WTC11 (cell line): Measurements from ENCODE around the gene DTD1. TPM values are rescaled to one million over a fixed set of nuclear protein-coding genes. Genes with fewer than 3 reads are reported as not detected.

Experiments used
- ATAC-seq: fragments of 200-7000 bp; cut with Tn5 transposase; 2 replicates; pipeline ENCODE4 v1.10.0; 2021; ENCODE audit warnings: mild to moderate bottlenecking, moderate library complexity
- CTCF ChIA-PET: fragments of 300-600 bp; sonication (Branson Sonifier 250); formaldehyde crosslinking; loops from one replicate; lab custom pipeline; 2021; ENCODE audit warnings: antibody characterized with exemption; lab: Charles Lee
- POLR2A ChIA-PET: fragments of 350-600 bp; sonication (Branson Sonifier 250); formaldehyde crosslinking; loops from one replicate; lab custom pipeline; 2021; ENCODE audit warnings: antibody characterized with exemption; lab: Charles Lee
- DNase-seq: peaks from one replicate; pipeline ENCODE4 v3.0.0; 2021; ENCODE audit warnings: low spot score
- H3K27ac Mint-ChIP-seq: 2 replicates; pipeline ENCODE4 v1.8.0; 2021; ENCODE audit warnings: mixed read lengths
- H3K27me3 Mint-ChIP-seq: 2 replicates; pipeline ENCODE4 v1.8.0; 2021; ENCODE audit warnings: low read depth, mild to moderate bottlenecking, moderate library complexity, mixed read lengths
- H3K36me3 Mint-ChIP-seq: 2 replicates; pipeline ENCODE4 v1.8.0; 2021; ENCODE audit warnings: mixed read lengths
- H3K4me1 Mint-ChIP-seq: 2 replicates; pipeline ENCODE4 v1.8.0; 2022; ENCODE audit warnings: mixed read lengths
- H3K4me3 Mint-ChIP-seq: 2 replicates; pipeline ENCODE4 v1.8.0; 2021; ENCODE audit warnings: mild to moderate bottlenecking, moderate library complexity, mixed read lengths
- H3K9me3 Mint-ChIP-seq: 2 replicates; pipeline ENCODE4 v1.8.0; 2021; ENCODE audit warnings: mixed read lengths
- ATF2 ChIP-seq: sonication (generic); formaldehyde crosslinking; IDR thresholded peaks from 2 replicates; pipeline ENCODE4 v1.8.1; 2022; ENCODE audit warnings: low read depth, missing genetic modification reagents, borderline replicate concordance
- CREB1 ChIP-seq: sonication (generic); formaldehyde crosslinking; IDR thresholded peaks from 2 replicates; pipeline ENCODE4 v1.8.0; 2023; ENCODE audit warnings: mild to moderate bottlenecking, missing genetic modification reagents
- CTCF ChIP-seq: fragments of 200-600 bp; IDR thresholded peaks from 2 replicates; pipeline ENCODE4 v1.8.0; 2022; ENCODE audit warnings: antibody characterized with exemption
- ELF4 ChIP-seq: sonication (generic); formaldehyde crosslinking; IDR thresholded peaks from 2 replicates; pipeline ENCODE4 v1.8.1; 2022; ENCODE audit warnings: low read depth, mild to moderate bottlenecking, moderate library complexity, missing genetic modification reagents
- FOXJ3 ChIP-seq: sonication (generic); formaldehyde crosslinking; IDR thresholded peaks from 2 replicates; pipeline ENCODE4 v1.9.0; 2021; ENCODE audit warnings: missing genetic modification reagents, mild to moderate bottlenecking, borderline replicate concordance
- HMGA2 ChIP-seq: fragments of 250-450 bp; sonication (Bioruptor Pico); IDR thresholded peaks from 2 replicates; pipeline ENCODE4 v1.4.0; 2021; ENCODE audit warnings: mild to moderate bottlenecking, moderate library complexity
- JAZF1 ChIP-seq: fragments of 250-450 bp; sonication (Bioruptor Pico); IDR thresholded peaks from 2 replicates; pipeline ENCODE4 v1.9.0; 2021; ENCODE audit warnings: moderate library complexity, mild to moderate bottlenecking, inconsistent platforms
- MAX ChIP-seq: sonication (generic); formaldehyde crosslinking; IDR thresholded peaks from 2 replicates; pipeline ENCODE4 v1.8.0; 2022; ENCODE audit warnings: mild to moderate bottlenecking, missing genetic modification reagents
- NFATC4 ChIP-seq: fragments of 250-450 bp; sonication (Bioruptor Pico); IDR thresholded peaks from 2 replicates; pipeline ENCODE4 v1.9.0; 2021; ENCODE audit warnings: mild to moderate bottlenecking
- RELA ChIP-seq: sonication (generic); formaldehyde crosslinking; IDR thresholded peaks from 2 replicates; pipeline ENCODE4 v1.8.1; 2022; ENCODE audit warnings: missing genetic modification reagents, mild to moderate bottlenecking, borderline replicate concordance
- RORB ChIP-seq: fragments of 250-450 bp; sonication (Bioruptor Pico); IDR thresholded peaks from 2 replicates; pipeline ENCODE4 v1.9.0; 2021; ENCODE audit warnings: mild to moderate bottlenecking
- SMAD3 ChIP-seq: sonication (generic); formaldehyde crosslinking; IDR thresholded peaks from 2 replicates; pipeline ENCODE4 v1.8.0; 2022; ENCODE audit warnings: missing genetic modification reagents, mild to moderate bottlenecking, borderline replicate concordance
- SOX15 ChIP-seq: fragments of 250-450 bp; sonication (Bioruptor Pico); IDR thresholded peaks from 2 replicates; pipeline ENCODE4 v1.9.0; 2021; ENCODE audit warnings: mild to moderate bottlenecking
- STAT6 ChIP-seq: sonication (generic); formaldehyde crosslinking; conservative IDR thresholded peaks from 2 replicates; pipeline ENCODE4 v1.8.1; 2023; ENCODE audit warnings: mild to moderate bottlenecking, low read depth, missing genetic modification reagents, moderate library complexity
- TCF7 ChIP-seq: sonication (generic); formaldehyde crosslinking; IDR thresholded peaks from 2 replicates; pipeline ENCODE4 v1.8.0; 2022; ENCODE audit warnings: mild to moderate bottlenecking, low read depth, missing genetic modification reagents, moderate library complexity
- USF1 ChIP-seq: sonication (generic); formaldehyde crosslinking; IDR thresholded peaks from 2 replicates; pipeline ENCODE4 v1.8.0; 2022; ENCODE audit warnings: mild to moderate bottlenecking, missing genetic modification reagents
- USF2 ChIP-seq: sonication (generic); formaldehyde crosslinking; IDR thresholded peaks from 2 replicates; pipeline ENCODE4 v1.8.1; 2023; ENCODE audit warnings: mild to moderate bottlenecking, missing genetic modification reagents, moderate library complexity
- ZNF121 ChIP-seq: sonication (generic); formaldehyde crosslinking; IDR thresholded peaks from 2 replicates; pipeline ENCODE4 v1.8.0; 2023; ENCODE audit warnings: missing genetic modification reagents
- ZNF138 ChIP-seq: sonication (generic); formaldehyde crosslinking; conservative IDR thresholded peaks from 2 replicates; pipeline ENCODE4 v1.8.1; 2022; ENCODE audit warnings: mild to moderate bottlenecking, moderate library complexity, missing genetic modification reagents
- ZNF219 ChIP-seq: sonication (generic); formaldehyde crosslinking; IDR thresholded peaks from 2 replicates; pipeline ENCODE4 v1.8.0; 2023; ENCODE audit warnings: missing genetic modification reagents, mild to moderate bottlenecking, borderline replicate concordance
- ZNF396 ChIP-seq: fragments of 250-450 bp; sonication (Bioruptor Pico); IDR thresholded peaks from 2 replicates; pipeline ENCODE4 v1.8.0; 2021; ENCODE audit warnings: mild to moderate bottlenecking, moderate library complexity, borderline replicate concordance
- ZNF532 ChIP-seq: fragments of 250-450 bp; sonication (Bioruptor Pico); IDR thresholded peaks from 2 replicates; pipeline ENCODE4 v1.9.0; 2021; ENCODE audit warnings: mild to moderate bottlenecking, borderline replicate concordance
- total RNA-seq: library from RNA; stranded (reverse); gene quantifications from 3 replicates; pipeline ENCODE4 v1.2.3, GENCODE V29; 2021

The DTD1 gene
- total RNA-seq, 1 experiment from 2014 or later, result 71.1 TPM

GRCh38 chr20:18577942-18578341, 9.9 kb upstream of the DTD1 start:
- no peak overlapping the region for H3K27ac Mint-ChIP-seq
- DNase-seq (no peak), ATAC-seq (no peak)
- H3K9me3 Mint-ChIP-seq, result no peaks in the 10 kb centered on the region
- H3K4me1 Mint-ChIP-seq, result no peaks in the 10 kb centered on the region
- no peaks in the 10 kb centered on the region for H3K27me3 Mint-ChIP-seq
- H3K36me3 Mint-ChIP-seq, result no peaks in the 10 kb centered on the region
- no peak overlapping the region for H3K4me3 Mint-ChIP-seq
- TF ChIP-seq FOXJ3 (no peak), ELF4 (CRISPR knock-in tag) (no peak), CREB1 (CRISPR knock-in tag) (no peak), USF1 (CRISPR knock-in tag) (no peak), JAZF1 (CRISPR knock-in tag) (no peak), USF2 (no peak), MAX (no peak), ATF2 (CRISPR knock-in tag) (no peak), CTCF (no peak), SOX15 (CRISPR knock-in tag) (no peak), ZNF121 (CRISPR knock-in tag) (no peak), NFATC4 (CRISPR knock-in tag) (no peak), STAT6 (CRISPR knock-in tag) (no peak), SMAD3 (no peak), RORB (CRISPR knock-in tag) (no peak), TCF7 (CRISPR knock-in tag) (no peak)
- ChIA-PET CTCF (no interaction called here), POLR2A (no interaction called here)

- no peaks in the 10 kb centered on the region for H3K27me3 Mint-ChIP-seq
- CTCF ChIA-PET, result no interaction called here
Measured at GRCh38 chr20:18578581-18578980, 9.3 kb upstream of the DTD1 start.

GRCh38 chr20:18580012-18580411, 7.8 kb upstream of the DTD1 start:
- H3K27ac Mint-ChIP-seq, result no peak overlapping the region
- H3K4me3 Mint-ChIP-seq, result no peak overlapping the region
- peaks cover under 1% of the 10 kb centered on the region for H3K4me1 Mint-ChIP-seq
- CTCF ChIA-PET, result no interaction called here
- H3K9me3 Mint-ChIP-seq, result no peaks in the 10 kb centered on the region
- peaks cover 3% of the 10 kb centered on the region; the same call in 1 of the 2 replicates for H3K27me3 Mint-ChIP-seq
- no peak for ATAC-seq
- DNase-seq, result no peak
- POLR2A ChIA-PET, result no interaction called here
- H3K36me3 Mint-ChIP-seq, result no peaks in the 10 kb centered on the region
- TF ChIP-seq RELA (CRISPR knock-in tag) (no peak), HMGA2 (CRISPR knock-in tag) (no peak), SMAD3 (no peak), ZNF532 (CRISPR knock-in tag) (no peak), ZNF396 (CRISPR knock-in tag) (no peak), ZNF219 (CRISPR knock-in tag) (no peak)

More at GRCh38 chr20:18578581-18578980, 9.3 kb upstream of the DTD1 start:
- DNase-seq, result no peak
- ATAC-seq, result no peak
- TF ChIP-seq ZNF138 (CRISPR knock-in tag), result no peak
- Mint-ChIP-seq H3K9me3 (no peaks in the 10 kb centered on the region), H3K4me3 (no peak overlapping the region), H3K27ac (no peak overlapping the region), H3K4me1 (no peaks in the 10 kb centered on the region), H3K36me3 (no peaks in the 10 kb centered on the region)
- POLR2A ChIA-PET, result no interaction called here
